Gastroesophageal sphincter (tissue), 3 donors: ENCODE data around the gene CTNNA2.

Experiments
- EP300 ChIP-seq: sonication (generic); formaldehyde crosslinking; IDR thresholded peaks from one replicate; pipeline ENCODE4 v1.6.1; 2017; ENCODE audit warnings: antibody characterized with exemption, mild to moderate bottlenecking
- POLR2A ChIP-seq, 2 donors: fragments of 450-650 bp; IDR thresholded peaks; one replicate each; pipeline ENCODE4 v1.6.1; 2017; ENCODE audit warnings: antibody characterized with exemption in 2 of 2, mild to moderate bottlenecking in 2 of 2, moderate library complexity in 1 of 2
- POLR2AphosphoS5 ChIP-seq: sonication (generic); formaldehyde crosslinking; IDR thresholded peaks from one replicate; pipeline ENCODE4 v1.6.1; 2017; ENCODE audit warnings: antibody characterized with exemption
- TF ChIP-seq, protein P1 (sequence below), 4 experiments: fragments of 200-600 bp in 2 of 4; fragments of 450-650 bp in 2 of 4; sonication (generic) in 1 of 4; IDR thresholded peaks; one replicate each; pipeline ENCODE4 v1.5.1; 2017 to 2019; ENCODE audit warnings: antibody characterized with exemption in 4 of 4, mild to moderate bottlenecking in 2 of 4, moderate library complexity in 2 of 4

- TF ChIP-seq POLR2AphosphoS5 (no peak), EP300 (no peak), POLR2A (IDR thresholded peaks at IDR 0.05) (no peak)
- TF ChIP-seq, protein P1, sequence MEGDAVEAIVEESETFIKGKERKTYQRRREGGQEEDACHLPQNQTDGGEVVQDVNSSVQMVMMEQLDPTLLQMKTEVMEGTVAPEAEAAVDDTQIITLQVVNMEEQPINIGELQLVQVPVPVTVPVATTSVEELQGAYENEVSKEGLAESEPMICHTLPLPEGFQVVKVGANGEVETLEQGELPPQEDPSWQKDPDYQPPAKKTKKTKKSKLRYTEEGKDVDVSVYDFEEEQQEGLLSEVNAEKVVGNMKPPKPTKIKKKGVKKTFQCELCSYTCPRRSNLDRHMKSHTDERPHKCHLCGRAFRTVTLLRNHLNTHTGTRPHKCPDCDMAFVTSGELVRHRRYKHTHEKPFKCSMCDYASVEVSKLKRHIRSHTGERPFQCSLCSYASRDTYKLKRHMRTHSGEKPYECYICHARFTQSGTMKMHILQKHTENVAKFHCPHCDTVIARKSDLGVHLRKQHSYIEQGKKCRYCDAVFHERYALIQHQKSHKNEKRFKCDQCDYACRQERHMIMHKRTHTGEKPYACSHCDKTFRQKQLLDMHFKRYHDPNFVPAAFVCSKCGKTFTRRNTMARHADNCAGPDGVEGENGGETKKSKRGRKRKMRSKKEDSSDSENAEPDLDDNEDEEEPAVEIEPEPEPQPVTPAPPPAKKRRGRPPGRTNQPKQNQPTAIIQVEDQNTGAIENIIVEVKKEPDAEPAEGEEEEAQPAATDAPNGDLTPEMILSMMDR (IDR thresholded peaks at IDR 0.05), result no peak
Measured at GRCh38 chr2:80114812-80115211, 602.0 kb downstream of the CTNNA2 start.
